Activated naive CD8-positive, alpha-beta T cell treated with anti-CD3 and anti-CD28 coated beads, Interleukin-2, amount 10 ng/mL, durations not matched to agents 7 days and 5 days (primary cell): ENCODE results near the gene UGT2B11. TPM values are rescaled to one million over a fixed set of nuclear protein-coding genes. Genes with fewer than 3 reads are reported as not detected.

Experiments used
- ATAC-seq: fragments of 150-1000 bp; cut with Tn5 transposase; one replicate; pipeline ENCODE4 v1.10.0; 2021; ENCODE audit warnings: low read depth, moderate library complexity
- POLR2A ChIA-PET: fragments of 350-600 bp; sonication (Branson Sonifier 250); formaldehyde crosslinking; loops from one replicate; lab custom pipeline; 2021; ENCODE audit warnings: antibody characterized with exemption; lab: Charles Lee
- DNase-seq: peaks from one replicate; pipeline ENCODE4 v3.0.0; 2021
- H3K27ac Mint-ChIP-seq: one replicate; pipeline ENCODE4 v1.8.0; 2022; ENCODE audit warnings: mild to moderate bottlenecking, mixed read lengths
- H3K27me3 Mint-ChIP-seq: one replicate; pipeline ENCODE4 v1.8.0; 2022; ENCODE audit warnings: mild to moderate bottlenecking, moderate library complexity, mixed read lengths
- H3K36me3 Mint-ChIP-seq: one replicate; pipeline ENCODE4 v1.8.0; 2021; ENCODE audit warnings: mild to moderate bottlenecking, mixed read lengths
- H3K4me1 Mint-ChIP-seq: one replicate; pipeline ENCODE4 v1.8.0; 2021; ENCODE audit warnings: mixed read lengths
- H3K4me3 Mint-ChIP-seq: one replicate; pipeline ENCODE4 v1.8.0; 2022; ENCODE audit warnings: mild to moderate bottlenecking, moderate library complexity, mixed read lengths
- H3K9me3 Mint-ChIP-seq: one replicate; pipeline ENCODE4 v1.8.0; 2021; ENCODE audit warnings: mixed read lengths
- total RNA-seq, 2 experiments: library from RNA; stranded (reverse); gene quantifications; one replicate each; pipeline ENCODE4 v1.2.3, GENCODE V29; 2021

The UGT2B11 gene
- total RNA-seq, 2 experiments from 2014 or later = not detected

DNA sequence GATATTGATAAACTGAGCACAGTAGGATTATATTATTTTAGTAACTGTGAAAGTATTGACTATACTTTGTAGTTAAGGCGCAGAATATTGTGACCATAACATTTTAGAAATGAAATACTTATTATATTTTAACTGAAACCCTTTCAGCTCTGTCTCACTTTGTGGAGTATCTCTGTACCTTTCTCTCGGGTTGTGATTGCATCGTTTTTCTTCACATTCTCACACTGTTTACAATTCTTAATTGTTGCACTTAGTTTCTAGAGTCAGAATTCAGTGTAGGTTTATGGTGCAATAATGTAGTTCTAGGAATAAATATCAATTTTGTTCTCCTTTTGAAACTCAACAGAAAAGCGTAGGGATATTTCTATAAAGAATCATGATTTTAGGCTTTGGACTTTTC, 60.5 kb downstream of the UGT2B11 start:
- POLR2A ChIA-PET = no interaction called here
- H3K27me3 Mint-ChIP-seq = no peaks in the 10 kb centered on the region
- no peaks in the 10 kb centered on the region for H3K9me3 Mint-ChIP-seq
- ATAC-seq (no peak), DNase-seq (no peak)
- H3K27ac Mint-ChIP-seq = no peak overlapping the region
- no peaks in the 10 kb centered on the region for H3K4me1 Mint-ChIP-seq
- H3K4me3 Mint-ChIP-seq = no peak overlapping the region
- no peaks in the 10 kb centered on the region for H3K36me3 Mint-ChIP-seq

Other genes with a start within 250 kb of the UGT2B11 start
- gene UGT2B7, start 118.3 kb downstream of the UGT2B11 start, total RNA-seq = not detected
- gene UGT2B28, start 65.7 kb upstream of the UGT2B11 start, total RNA-seq = not detected